Endothelial cell of umbilical vein (primary cell): Measurements from ENCODE around the gene STK32C. TPM values are rescaled to one million over a fixed set of nuclear protein-coding genes. Genes with fewer than 3 reads are reported as not detected.

Source experiments
- BruUV-seq: library from RNA; stranded (reverse); fragments of 400-500 nt; replicated peaks from 2 replicates; lab custom pipeline; 2021; lab: Mats Ljungman, UMichigan
- CTCF ChIA-PET: fragments of 300-600, 350-600 bp; sonication (Branson Sonifier 250); formaldehyde crosslinking; loops from one replicate; lab custom pipeline; 2021; ENCODE audit warnings: antibody characterized with exemption, inconsistent platforms; lab: Charles Lee
- POLR2A ChIA-PET: fragments of 300-600, 350-600 bp; sonication (Branson Sonifier 250); formaldehyde crosslinking; loops from one replicate; lab custom pipeline; 2021; ENCODE audit warnings: antibody characterized with exemption, inconsistent platforms; lab: Charles Lee
- DNase-seq: peaks from one replicate; pipeline ENCODE4 v3.0.0-alpha.2; 2011; ENCODE audit warnings: low read depth, low spot score
- FAIRE-seq: peaks from 2 replicates; lab custom pipeline; 2011; peaks lifted over from hg19 to GRCh38; lab: Jason Lieb, UNC
- H2AFZ ChIP-seq: 2 replicates; pipeline ENCODE4 v1.6.0; 2012; ENCODE audit warnings: low read depth, low read length, control low read depth, inconsistent platforms
- H3K27ac ChIP-seq: 2 replicates; pipeline ENCODE4 v1.5.1; 2011; ENCODE audit warnings: low read depth, mild to moderate bottlenecking, control low read depth, low read length, moderate library complexity; ENCODE audit not compliant: insufficient read depth
- H3K27me3 ChIP-seq, 2 experiments: 2 replicates each; pipeline versions ENCODE4 v1.6.0 to v1.6.1; 2011; ENCODE audit warnings: low read length in 2 of 2, mixed read lengths in 1 of 2; ENCODE audit not compliant: control insufficient read depth in 2 of 2, insufficient read depth in 2 of 2
- H3K36me3 ChIP-seq, 2 experiments: 2 replicates in 1 of 2; 3 replicates in 1 of 2; pipeline ENCODE4 v1.5.1; 2011; ENCODE audit warnings: low read length in 2 of 2, mild to moderate bottlenecking in 1 of 2, moderate library complexity in 1 of 2; ENCODE audit not compliant: control insufficient read depth in 2 of 2, insufficient read depth in 2 of 2; ENCODE audit errors: extremely low read depth in 1 of 2
- H3K4me1 ChIP-seq: 3 replicates; pipeline ENCODE4 v1.5.1; 2011; ENCODE audit warnings: mild to moderate bottlenecking, low read length; ENCODE audit not compliant: control insufficient read depth, insufficient read depth; ENCODE audit errors: extremely low read depth
- H3K4me2 ChIP-seq: 2 replicates; pipeline ENCODE4 v1.6.1; 2011; ENCODE audit warnings: low read length, control low read depth, mixed read lengths; ENCODE audit not compliant: insufficient read depth
- H3K4me3 ChIP-seq, 3 experiments: fragments of 200-600 bp in 1 of 3; sonication (generic), shearing (Covaris generic) in 1 of 3; replicated peaks in 1 of 3; 2 replicates each; pipeline ENCODE4 v1.5.1; 2011 to 2016; ENCODE audit warnings: control low read depth in 3 of 3, low read length in 3 of 3, mild to moderate bottlenecking in 2 of 3, inconsistent platforms in 1 of 3, low read depth in 1 of 3, moderate library complexity in 1 of 3; ENCODE audit not compliant: insufficient read depth in 1 of 3
- H3K79me2 ChIP-seq: 2 replicates; pipeline ENCODE4 v1.6.0; 2012; ENCODE audit warnings: low read length, inconsistent platforms; ENCODE audit not compliant: control insufficient read depth, insufficient read depth
- H3K9ac ChIP-seq: replicated peaks from 2 replicates; pipeline ENCODE3; 2011; ENCODE audit warnings: low read length, control low read depth; ENCODE audit not compliant: insufficient read depth; ENCODE audit errors: extremely low read depth
- H3K9me1 ChIP-seq: replicated peaks from 3 replicates; pipeline ENCODE4 v1.6.0; 2011; ENCODE audit warnings: mild to moderate bottlenecking, low read length; ENCODE audit not compliant: control insufficient read depth, insufficient read depth; ENCODE audit errors: extremely low read depth
- H3K9me3 ChIP-seq: replicated peaks from 2 replicates; pipeline ENCODE4 v1.5.1; 2012; ENCODE audit warnings: low read length, inconsistent platforms; ENCODE audit not compliant: control insufficient read depth, insufficient read depth
- H4K20me1 ChIP-seq: replicated peaks from 2 replicates; pipeline ENCODE3; 2011; ENCODE audit warnings: mild to moderate bottlenecking, low read length; ENCODE audit not compliant: control insufficient read depth, insufficient read depth; ENCODE audit errors: extremely low read depth
- EZH2 ChIP-seq: IDR thresholded peaks from 2 replicates; pipeline ENCODE4 v1.6.1; 2012; ENCODE audit warnings: borderline replicate concordance, low read depth, mild to moderate bottlenecking, moderate library complexity, low read length, inconsistent platforms; ENCODE audit not compliant: severe bottlenecking
- FOS ChIP-seq: IDR thresholded peaks from 2 replicates; pipeline ENCODE4 v1.6.1; 2011; ENCODE audit warnings: mild to moderate bottlenecking, low read length, moderate library complexity, borderline replicate concordance; ENCODE audit not compliant: insufficient read depth
- GATA2 ChIP-seq: IDR thresholded peaks from 2 replicates; pipeline ENCODE4 v1.7.0; 2011; ENCODE audit warnings: low read depth, mild to moderate bottlenecking, moderate library complexity, mixed read lengths, low read length; ENCODE audit not compliant: insufficient read length, insufficient read depth
- JUN ChIP-seq: IDR thresholded peaks from 2 replicates; pipeline ENCODE4 v1.6.1; 2011; ENCODE audit warnings: borderline replicate concordance, low read depth; ENCODE audit not compliant: insufficient read length, insufficient read depth
- MYC ChIP-seq: IDR thresholded peaks from one replicate; pipeline ENCODE4 v1.6.1; 2011; ENCODE audit warnings: mild to moderate bottlenecking, low read depth, low read length
- POLR2A ChIP-seq: IDR thresholded peaks from 2 replicates; pipeline ENCODE4 v1.6.1; 2012; ENCODE audit warnings: low read depth, mild to moderate bottlenecking, control low read depth, low read length
- POLR2AphosphoS5 ChIP-seq: IDR thresholded peaks from 2 replicates; pipeline ENCODE4 v1.6.1; 2012; ENCODE audit warnings: low read depth, mild to moderate bottlenecking, control low read depth, low read length, moderate library complexity; ENCODE audit not compliant: insufficient read depth
- dilution Hi-C: fragments of 300-500 bp; cut with MboI; formaldehyde crosslinking; loops from one replicate; pipeline ENCODE4 v1.15.0; 2019; ENCODE audit warnings: low sequenced_read_pairs; ENCODE audit not compliant: extremely low pct_ligation_motif_present
- intact Hi-C: fragments of 100-400 bp; cut with micrococcal nuclease; formaldehyde crosslinking; loops from one replicate; pipeline ENCODE4 v1.10.0; 2022
- polyA plus RNA-seq, 4 experiments: library from polyadenylated mRNA; depleted of rRNA in 3 of 4; stranded (reverse) in 3 of 4; unstranded in 1 of 4; fragments of >200 nt; gene quantifications; 2 replicates each; pipeline versions ENCODE4 v1.2.1 to v1.2.3, GENCODE V29; 2011 to 2012; ENCODE audit warnings: missing spikeins in 1 of 4
- total RNA-seq: library from RNA; stranded (reverse); gene quantifications from 2 replicates; pipeline ENCODE4 v1.2.3, GENCODE V29; 2021
- TF ChIP-seq, protein P1 (sequence below): IDR thresholded peaks from 2 replicates; pipeline ENCODE4 v1.6.1; 2011; ENCODE audit not compliant: insufficient read depth, insufficient read length
- TF ChIP-seq, protein P2 (sequence below), 2 donors: IDR thresholded peaks; 1 replicate in 1 of 2; 2 replicates in 1 of 2; pipeline ENCODE4 v1.5.1; 2011; ENCODE audit warnings: low read length in 2 of 2, mild to moderate bottlenecking in 2 of 2, moderate library complexity in 2 of 2, control low read depth in 1 of 2, inconsistent platforms in 1 of 2, low read depth in 1 of 2; ENCODE audit not compliant: insufficient read depth in 1 of 2; ENCODE audit errors: extremely low read depth in 1 of 2

Gene STK32C
- total and polyA plus RNA-seq, 2 donors (not counting 3 experiments of a cell fraction or from before 2014, with no cell fraction given): 5.4 to 14.1 TPM

DNA sequence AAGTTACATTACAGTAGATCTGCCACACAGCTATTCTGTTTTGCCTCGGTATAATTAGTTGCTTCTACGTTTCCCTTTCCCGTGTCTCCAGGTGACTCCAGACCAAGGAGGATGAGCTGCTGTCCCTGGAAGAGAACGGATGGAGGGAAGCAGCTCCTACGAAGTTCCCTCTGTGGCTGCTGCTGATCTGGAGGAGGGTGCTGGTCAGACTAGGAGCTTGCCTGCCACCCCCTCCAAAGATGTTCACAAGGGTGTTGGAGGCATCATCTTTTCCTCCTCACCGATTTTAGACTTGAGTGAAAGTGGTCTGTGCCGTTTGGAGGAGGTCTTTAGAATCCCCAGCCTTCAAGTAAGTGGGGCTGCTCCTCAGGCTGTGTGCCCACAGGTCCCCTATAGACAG is 25.6 kb upstream of the STK32C start:
- no TSS peak for BruUV-seq
- H3K4me2 ChIP-seq: no peak overlapping the region
- TF ChIP-seq, protein P1, sequence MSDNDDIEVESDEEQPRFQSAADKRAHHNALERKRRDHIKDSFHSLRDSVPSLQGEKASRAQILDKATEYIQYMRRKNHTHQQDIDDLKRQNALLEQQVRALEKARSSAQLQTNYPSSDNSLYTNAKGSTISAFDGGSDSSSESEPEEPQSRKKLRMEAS: no peak
- TF ChIP-seq EZH2: no peak
- no peak for TF ChIP-seq GATA2
- no peak for TF ChIP-seq POLR2A
- TF ChIP-seq JUN: no peak
- TF ChIP-seq MYC: no peak
- TF ChIP-seq, protein P2, sequence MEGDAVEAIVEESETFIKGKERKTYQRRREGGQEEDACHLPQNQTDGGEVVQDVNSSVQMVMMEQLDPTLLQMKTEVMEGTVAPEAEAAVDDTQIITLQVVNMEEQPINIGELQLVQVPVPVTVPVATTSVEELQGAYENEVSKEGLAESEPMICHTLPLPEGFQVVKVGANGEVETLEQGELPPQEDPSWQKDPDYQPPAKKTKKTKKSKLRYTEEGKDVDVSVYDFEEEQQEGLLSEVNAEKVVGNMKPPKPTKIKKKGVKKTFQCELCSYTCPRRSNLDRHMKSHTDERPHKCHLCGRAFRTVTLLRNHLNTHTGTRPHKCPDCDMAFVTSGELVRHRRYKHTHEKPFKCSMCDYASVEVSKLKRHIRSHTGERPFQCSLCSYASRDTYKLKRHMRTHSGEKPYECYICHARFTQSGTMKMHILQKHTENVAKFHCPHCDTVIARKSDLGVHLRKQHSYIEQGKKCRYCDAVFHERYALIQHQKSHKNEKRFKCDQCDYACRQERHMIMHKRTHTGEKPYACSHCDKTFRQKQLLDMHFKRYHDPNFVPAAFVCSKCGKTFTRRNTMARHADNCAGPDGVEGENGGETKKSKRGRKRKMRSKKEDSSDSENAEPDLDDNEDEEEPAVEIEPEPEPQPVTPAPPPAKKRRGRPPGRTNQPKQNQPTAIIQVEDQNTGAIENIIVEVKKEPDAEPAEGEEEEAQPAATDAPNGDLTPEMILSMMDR (IDR thresholded peaks at IDR 0.05; ENCODE audit: extremely low read depth in 1 of 2, insufficient read depth in 1 of 2, low read depth in 1 of 2, low read length in 2 of 2): no peak
- TF ChIP-seq POLR2AphosphoS5: no peak
- TF ChIP-seq FOS: no peak
- H2AFZ ChIP-seq: no peak overlapping the region
- FAIRE-seq: no peak
- H3K9me3 ChIP-seq: no peaks in the 10 kb centered on the region
- POLR2A ChIA-PET: no interaction called here
- no peak overlapping the region for H3K27ac ChIP-seq
- H3K9ac ChIP-seq: no peak overlapping the region
- no peaks in the 10 kb centered on the region for H3K27me3 ChIP-seq
- peaks cover 31% of the 10 kb centered on the region for H3K79me2 ChIP-seq
- H3K36me3 ChIP-seq: peaks cover 0 to 1% of the 10 kb centered on the region in 2 experiments
- no peak for DNase-seq
- no peak overlapping the region for H3K4me3 ChIP-seq
- CTCF ChIA-PET: no interaction called here
- no peaks in the 10 kb centered on the region for H3K9me1 ChIP-seq
- dilution Hi-C loops: no loop called here
- intact Hi-C loops: no loop called here
- H4K20me1 ChIP-seq: no peaks in the 10 kb centered on the region
- H3K4me1 ChIP-seq: peaks cover 32% of the 10 kb centered on the region
